Gastroesophageal sphincter (tissue), 4 donors: ENCODE results near the gene SMTNL1. TPM values are rescaled to one million over a fixed set of nuclear protein-coding genes. Genes with fewer than 3 reads are reported as not detected.

Experiments used
- ATAC-seq: fragments of 150-250 bp; one replicate; pipeline ENCODE4 v1.9.1; 2016; ENCODE audit warnings: mild to moderate bottlenecking, moderate library complexity
- H3K27ac ChIP-seq, 4 donors: fragments of 200-600 bp; sonication (generic) in 3 of 4; 1 replicate in 3 of 4; 2 replicates in 1 of 4; pipeline ENCODE4 v1.5.1; 2016 to 2019
- H3K27me3 ChIP-seq: fragments of 200-600 bp; sonication (generic); one replicate; pipeline ENCODE4 v1.5.1; 2019
- H3K36me3 ChIP-seq, 2 donors: fragments of 200-600 bp; sonication (generic); one replicate each; pipeline ENCODE4 v1.5.1; 2019; ENCODE audit warnings: control low read depth in 1 of 2
- H3K4me1 ChIP-seq, 3 donors: fragments of 200-600 bp; sonication (generic); 1 replicate in 2 of 3; 2 replicates in 1 of 3; pipeline ENCODE4 v1.5.1; 2016 to 2019; ENCODE audit warnings: control low read depth in 2 of 3
- H3K4me3 ChIP-seq, 2 donors: fragments of 200-600 bp; sonication (generic); one replicate each; pipeline ENCODE4 v1.5.1; 2019; ENCODE audit warnings: mild to moderate bottlenecking in 1 of 2, moderate library complexity in 1 of 2
- H3K9me3 ChIP-seq, 3 donors: fragments of 200-600 bp; sonication (generic); one replicate each; pipeline ENCODE4 v1.5.1; 2017 to 2019; ENCODE audit warnings: control low read depth in 2 of 3
- EP300 ChIP-seq: sonication (generic); formaldehyde crosslinking; IDR thresholded peaks from one replicate; pipeline ENCODE4 v1.6.1; 2017; ENCODE audit warnings: antibody characterized with exemption, mild to moderate bottlenecking
- POLR2A ChIP-seq, 2 donors: fragments of 450-650 bp; IDR thresholded peaks; one replicate each; pipeline ENCODE4 v1.6.1; 2017; ENCODE audit warnings: antibody characterized with exemption in 2 of 2, mild to moderate bottlenecking in 2 of 2, moderate library complexity in 1 of 2
- POLR2AphosphoS5 ChIP-seq: sonication (generic); formaldehyde crosslinking; IDR thresholded peaks from one replicate; pipeline ENCODE4 v1.6.1; 2017; ENCODE audit warnings: antibody characterized with exemption
- WGBS, 2 donors: methylation state at CpG; one replicate each; pipeline ENCODE4 v1.1.5; 2018; ENCODE audit warnings: low coverage in 1 of 2; 5-methylcytosine and 5-hydroxymethylcytosine counted together
- total RNA-seq, 4 donors: library from RNA; depleted of rRNA; stranded (reverse); fragments of >200 nt; gene quantifications; one replicate each; pipeline ENCODE4 v1.1.0, GENCODE V29; 2016
- TF ChIP-seq, protein P1 (sequence below), 4 experiments: fragments of 200-600 bp in 2 of 4; fragments of 450-650 bp in 2 of 4; sonication (generic) in 1 of 4; IDR thresholded peaks; one replicate each; pipeline ENCODE4 v1.5.1; 2017 to 2019; ENCODE audit warnings: antibody characterized with exemption in 4 of 4, mild to moderate bottlenecking in 2 of 4, moderate library complexity in 2 of 4

SMTNL1 gene
- total RNA-seq, 4 donors from 2014 or later = not detected

DNA sequence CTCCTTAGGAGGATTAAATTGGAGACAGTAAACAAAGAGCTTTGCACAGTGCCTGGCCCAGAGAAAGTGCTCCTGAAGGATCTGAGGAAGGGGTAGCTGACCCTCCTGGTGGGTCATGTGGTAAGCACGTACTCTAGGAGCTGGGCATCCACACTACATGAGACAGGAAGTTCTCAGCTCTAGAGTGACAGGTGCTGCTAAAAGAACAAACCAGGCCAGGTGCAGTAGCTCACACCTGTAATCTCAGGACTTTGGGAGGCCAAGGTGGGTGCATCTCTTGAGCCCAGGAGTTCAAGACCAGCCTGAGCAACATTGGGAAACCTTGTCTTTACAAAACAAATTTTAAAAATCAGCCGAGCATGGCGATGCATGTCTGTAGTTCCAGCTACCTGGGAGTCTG lies 35.0 kb upstream of the SMTNL1 start:
- Histone ChIP-seq H3K9me3 (no peaks in the 10 kb centered on the region), H3K4me1 (peaks cover 0 to 42% (median 14%) of the 10 kb centered on the region in 3 donors), H3K36me3 (peaks cover 0 to 49% of the 10 kb centered on the region in 2 donors), H3K4me3 (no peak overlapping the region), H3K27me3 (no peaks in the 10 kb centered on the region), H3K27ac (peak overlapping the region in 2 of 4 donors; percentile 31 to 84)
- 100% methylated on average over 3 of the region's 3 CpGs; no CpG with 5 or more reads in 1 of the 2 donors for WGBS, 2 donors
- TF ChIP-seq, protein P1, sequence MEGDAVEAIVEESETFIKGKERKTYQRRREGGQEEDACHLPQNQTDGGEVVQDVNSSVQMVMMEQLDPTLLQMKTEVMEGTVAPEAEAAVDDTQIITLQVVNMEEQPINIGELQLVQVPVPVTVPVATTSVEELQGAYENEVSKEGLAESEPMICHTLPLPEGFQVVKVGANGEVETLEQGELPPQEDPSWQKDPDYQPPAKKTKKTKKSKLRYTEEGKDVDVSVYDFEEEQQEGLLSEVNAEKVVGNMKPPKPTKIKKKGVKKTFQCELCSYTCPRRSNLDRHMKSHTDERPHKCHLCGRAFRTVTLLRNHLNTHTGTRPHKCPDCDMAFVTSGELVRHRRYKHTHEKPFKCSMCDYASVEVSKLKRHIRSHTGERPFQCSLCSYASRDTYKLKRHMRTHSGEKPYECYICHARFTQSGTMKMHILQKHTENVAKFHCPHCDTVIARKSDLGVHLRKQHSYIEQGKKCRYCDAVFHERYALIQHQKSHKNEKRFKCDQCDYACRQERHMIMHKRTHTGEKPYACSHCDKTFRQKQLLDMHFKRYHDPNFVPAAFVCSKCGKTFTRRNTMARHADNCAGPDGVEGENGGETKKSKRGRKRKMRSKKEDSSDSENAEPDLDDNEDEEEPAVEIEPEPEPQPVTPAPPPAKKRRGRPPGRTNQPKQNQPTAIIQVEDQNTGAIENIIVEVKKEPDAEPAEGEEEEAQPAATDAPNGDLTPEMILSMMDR (IDR thresholded peaks at IDR 0.05) = no peak
- TF ChIP-seq POLR2A (IDR thresholded peaks at IDR 0.05) (no peak), POLR2AphosphoS5 (no peak), EP300 (no peak)
- no peak for ATAC-seq

DNA sequence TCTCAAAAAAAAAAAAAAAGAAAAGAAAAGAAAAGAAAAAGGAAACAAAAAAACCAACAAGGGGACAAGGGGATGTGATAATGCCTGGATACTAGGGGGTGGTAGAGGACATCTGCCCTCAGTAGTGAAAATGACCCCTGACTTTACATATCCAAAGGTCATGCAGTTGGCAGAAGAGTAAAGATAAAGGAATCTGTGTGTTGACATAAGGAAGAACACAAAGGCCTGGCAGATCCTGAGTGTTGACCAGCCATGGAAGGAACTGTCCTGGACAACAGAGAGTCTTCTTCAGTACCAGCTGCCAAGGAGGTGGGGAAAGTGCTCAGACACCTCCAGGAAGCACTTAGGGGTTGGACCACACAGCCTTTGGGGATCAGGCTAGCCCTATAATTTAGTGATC lies 34.5 kb upstream of the SMTNL1 start:
- peaks cover 0 to 41% (median 14%) of the 10 kb centered on the region in 3 donors for H3K4me1 ChIP-seq
- no peak overlapping the region for H3K4me3 ChIP-seq
- H3K27ac ChIP-seq = no peak overlapping the region
- no peaks in the 10 kb centered on the region for H3K27me3 ChIP-seq
- no peak for ATAC-seq
- TF ChIP-seq POLR2AphosphoS5 (no peak), EP300 (no peak), POLR2A (IDR thresholded peaks at IDR 0.05) (no peak)
- TF ChIP-seq, protein P1 (IDR thresholded peaks at IDR 0.05) = no peak
- no peaks in the 10 kb centered on the region for H3K9me3 ChIP-seq
- peaks cover 0 to 49% of the 10 kb centered on the region in 2 donors for H3K36me3 ChIP-seq

DNA sequence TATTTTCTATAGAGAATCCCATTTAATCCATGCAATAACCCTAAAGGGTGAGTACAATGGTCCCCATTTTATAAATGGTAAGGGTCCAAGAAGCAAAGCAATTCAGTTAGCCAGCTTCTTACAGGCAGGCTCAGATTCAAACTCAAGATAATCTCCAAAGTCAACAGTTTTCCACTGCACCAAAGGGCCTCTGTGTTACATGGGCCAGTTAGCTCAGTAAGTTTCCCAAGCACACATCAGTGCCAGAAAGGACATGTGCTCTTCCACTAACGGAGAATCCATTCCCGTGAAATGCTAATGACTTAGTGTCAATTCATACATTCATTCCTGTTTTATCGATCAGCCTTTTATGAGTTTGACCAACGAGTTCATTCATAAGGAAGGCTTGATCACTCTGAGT lies 32.9 kb upstream of the SMTNL1 start:
- WGBS, 2 donors = 89 to 91% methylated on average over 4 of the region's 4 CpGs

DNA sequence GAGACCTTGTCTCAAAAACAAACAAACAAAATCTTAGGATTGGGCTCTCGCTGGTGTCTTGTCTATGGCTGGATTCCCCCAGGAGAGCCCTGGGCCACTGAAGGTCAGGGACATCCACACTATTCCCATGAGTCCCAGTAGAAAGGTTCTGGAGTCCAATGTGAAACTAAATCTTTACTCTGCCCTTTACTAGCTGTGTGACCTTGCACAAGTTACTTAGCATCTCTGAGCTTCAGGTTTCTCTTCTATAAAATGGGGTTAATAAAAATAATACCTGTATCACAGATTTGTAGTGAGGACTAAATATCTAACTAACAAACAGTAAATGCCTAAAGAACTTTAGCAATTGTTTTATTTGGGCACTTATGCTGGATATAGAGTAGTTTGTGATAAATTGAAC lies 30.9 kb upstream of the SMTNL1 start:
- WGBS, 2 donors = 80 to 86% methylated on average over 1 of the region's 1 CpG
- no peak for ATAC-seq
- no peak overlapping the region for H3K27ac ChIP-seq
- H3K4me1 ChIP-seq = peaks cover 0 to 5% (median 0%) of the 10 kb centered on the region in 3 donors
- TF ChIP-seq POLR2AphosphoS5 = no peak
- TF ChIP-seq EP300 = no peak
- TF ChIP-seq, protein P1 (IDR thresholded peaks at IDR 0.05) = no peak
- TF ChIP-seq POLR2A (IDR thresholded peaks at IDR 0.05) = no peak
- H3K9me3 ChIP-seq = no peaks in the 10 kb centered on the region
- no peaks in the 10 kb centered on the region for H3K27me3 ChIP-seq
- peaks cover 0 to 49% of the 10 kb centered on the region in 2 donors for H3K36me3 ChIP-seq
- H3K4me3 ChIP-seq = no peak overlapping the region

More for the DNA sequence above, 32.9 kb upstream of the SMTNL1 start:
- peaks cover 0 to 25% (median 7%) of the 10 kb centered on the region in 3 donors for H3K4me1 ChIP-seq
- H3K9me3 ChIP-seq = no peaks in the 10 kb centered on the region
- no peak overlapping the region for H3K27ac ChIP-seq
- peaks cover 0 to 60% of the 10 kb centered on the region in 2 donors for H3K36me3 ChIP-seq
- H3K27me3 ChIP-seq = no peaks in the 10 kb centered on the region
- TF ChIP-seq POLR2AphosphoS5 = no peak
- TF ChIP-seq POLR2A (IDR thresholded peaks at IDR 0.05) = no peak
- no peak for TF ChIP-seq EP300
- TF ChIP-seq, protein P1 (IDR thresholded peaks at IDR 0.05) = no peak
- ATAC-seq = no peak
- H3K4me3 ChIP-seq = no peak overlapping the region

DNA sequence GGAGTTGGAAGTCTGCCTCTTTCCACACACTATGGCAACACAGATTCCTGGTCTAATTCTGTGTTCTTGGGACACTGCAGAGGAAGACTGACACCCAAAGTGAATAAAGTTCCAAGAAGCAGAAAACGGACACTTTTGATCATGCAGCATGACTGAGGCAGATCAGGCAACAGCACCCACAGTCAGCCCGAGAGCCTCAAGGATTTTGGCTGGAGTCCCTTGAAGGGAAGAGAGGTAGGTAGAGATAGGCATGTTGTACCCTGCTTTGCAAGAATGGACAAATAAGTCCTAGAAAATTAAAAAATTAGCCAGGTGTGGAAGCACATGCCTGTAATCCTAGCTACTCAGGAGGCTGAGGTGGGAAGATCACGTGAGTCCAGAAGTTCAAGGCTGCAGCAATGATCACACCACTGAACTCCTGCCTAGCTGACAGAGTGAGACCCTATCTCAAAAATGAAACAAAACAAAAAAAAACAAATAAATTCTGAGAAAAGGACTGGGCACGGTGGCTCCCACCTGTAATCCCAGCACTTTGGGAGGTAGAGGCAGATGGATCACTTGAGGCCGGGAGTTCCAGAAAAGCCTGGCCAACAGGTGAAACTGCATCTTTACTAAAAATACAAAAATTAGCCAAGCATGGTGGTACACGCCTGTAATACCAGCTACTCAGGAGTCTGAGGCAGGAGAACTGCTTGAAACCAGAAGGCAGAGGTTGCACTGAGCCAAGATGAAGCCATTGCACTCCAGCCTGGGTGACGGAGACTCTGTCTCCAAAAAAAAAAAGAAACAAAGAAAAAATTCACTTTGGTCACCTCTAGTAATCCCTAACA lies 28.8 kb upstream of the SMTNL1 start:
- no peaks in the 10 kb centered on the region for H3K9me3 ChIP-seq
- no peak for ATAC-seq
- peaks cover 0 to 55% of the 10 kb centered on the region in 2 donors for H3K36me3 ChIP-seq
- no peak overlapping the region for H3K27ac ChIP-seq
- H3K4me1 ChIP-seq = peaks cover 0 to 11% (median 0%) of the 10 kb centered on the region in 3 donors
- H3K27me3 ChIP-seq = no peaks in the 10 kb centered on the region
- no peak overlapping the region for H3K4me3 ChIP-seq
- 82 to 85% methylated on average over 4 to 7 of the region's 7 CpGs for WGBS, 2 donors
- TF ChIP-seq EP300 (no peak), POLR2AphosphoS5 (no peak), POLR2A (IDR thresholded peaks at IDR 0.05) (no peak)
- TF ChIP-seq, protein P1 (IDR thresholded peaks at IDR 0.05) = no peak
